Germinal center (tissue), 1 donor: Measurements from ENCODE around the gene MNX1.

Experiments
- DNase-seq: peaks from one replicate; pipeline ENCODE4 v3.0.0; 2012; ENCODE audit warnings: mixed read lengths, low spot score

MNX1 gene

GRCh38 chr7:157002819-157003421, 7.5 kb downstream of the MNX1 start:
- no peak for DNase-seq

DNA sequence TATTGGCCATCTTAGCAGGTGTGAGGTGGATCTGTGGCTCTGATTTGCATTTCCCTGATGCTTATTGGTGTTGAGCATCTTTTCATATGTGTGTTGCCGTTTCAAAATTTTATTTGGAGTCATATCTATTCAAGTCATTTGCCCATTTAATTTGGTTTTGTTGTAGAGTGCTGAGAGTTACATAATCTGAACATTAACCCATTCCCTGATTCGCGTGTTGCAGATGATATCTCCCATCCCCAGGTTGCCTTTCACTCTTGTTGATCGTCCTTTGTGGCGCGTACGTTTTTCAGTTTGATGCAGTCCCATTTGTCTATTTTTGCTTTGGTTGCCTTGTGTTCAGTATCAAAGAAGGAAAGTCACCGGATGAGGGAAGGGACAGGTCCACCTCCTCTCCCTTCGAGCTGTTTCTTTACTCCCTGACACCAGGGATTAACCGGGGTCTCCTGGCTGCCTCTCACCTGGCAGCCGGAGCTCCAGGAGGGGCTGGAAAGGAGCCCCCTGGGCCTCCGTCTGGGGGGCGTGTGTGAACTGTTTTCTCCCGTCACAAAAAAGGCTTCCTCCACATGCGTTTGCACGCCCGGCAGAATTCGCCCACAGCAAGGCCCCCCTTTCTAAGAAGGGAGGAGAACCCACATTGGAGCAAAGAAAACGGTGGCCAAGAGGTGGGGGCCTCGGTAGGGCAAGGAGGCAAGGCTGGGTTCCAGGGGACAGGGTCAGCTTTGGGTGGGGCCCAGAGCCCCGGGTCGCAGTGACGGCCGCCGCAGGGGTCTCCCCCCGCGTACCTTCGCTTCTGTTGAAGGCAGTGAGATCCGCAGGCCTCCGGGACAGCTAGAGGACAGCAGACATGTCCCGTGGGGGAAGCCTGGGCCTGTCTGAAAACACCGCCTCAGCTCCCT, 8.3 kb downstream of the MNX1 start:
- no peak for DNase-seq

- DNase-seq: no peak
Measured at GRCh38 chr7:157000741-157001653, 9.5 kb downstream of the MNX1 start.

- DNase-seq: no peak
Measured at GRCh38 chr7:156999958-157000726, 10.3 kb downstream of the MNX1 start.

DNA sequence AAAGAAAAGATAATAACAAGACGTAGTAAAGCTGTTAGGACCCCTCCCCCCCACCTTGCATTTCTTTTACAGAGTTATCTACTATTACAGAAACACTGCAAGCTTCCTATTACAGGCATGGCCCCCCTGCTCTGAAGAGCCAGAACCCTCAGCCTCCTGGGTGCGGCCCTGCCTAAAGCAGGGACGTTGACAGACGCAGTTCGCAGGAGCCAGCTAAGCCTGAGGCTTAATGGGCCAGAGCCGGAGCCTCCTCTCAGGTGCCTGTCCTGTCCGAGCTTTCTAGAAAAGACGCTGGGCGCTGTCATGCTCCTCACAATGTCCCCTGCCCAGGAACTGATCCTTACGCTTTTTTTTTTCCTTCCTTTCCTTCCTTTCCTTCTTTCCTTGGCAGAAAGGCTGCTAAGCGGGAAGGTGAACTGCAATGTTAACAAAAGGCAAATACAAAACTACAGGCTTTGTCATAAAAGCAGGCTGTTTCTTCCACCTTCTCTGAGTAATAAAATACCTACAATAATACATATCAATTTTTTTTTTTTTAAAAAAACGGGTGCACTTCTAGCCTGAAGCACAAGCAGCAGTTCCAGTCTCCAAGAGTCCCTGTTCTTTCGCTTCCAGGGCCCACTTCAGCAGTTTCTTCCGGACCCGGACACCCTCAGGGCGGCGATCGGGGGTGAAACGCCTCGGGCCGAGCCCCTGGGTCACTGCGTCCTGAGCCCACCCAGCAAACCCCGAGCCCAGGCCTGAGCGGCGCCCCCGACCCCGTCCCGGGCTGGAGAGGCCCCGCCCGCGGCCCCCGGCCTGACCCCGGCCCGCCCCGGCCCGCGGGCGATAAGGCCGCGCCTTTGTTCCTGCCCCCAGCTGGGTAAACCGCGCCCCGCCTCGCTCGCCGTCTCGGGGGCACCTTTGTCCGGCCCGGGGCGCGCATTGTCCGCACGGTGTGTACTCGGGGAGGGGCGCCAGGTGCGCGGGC, 11.2 kb downstream of the MNX1 start:
- peak; percentile 36 for DNase-seq

DNA sequence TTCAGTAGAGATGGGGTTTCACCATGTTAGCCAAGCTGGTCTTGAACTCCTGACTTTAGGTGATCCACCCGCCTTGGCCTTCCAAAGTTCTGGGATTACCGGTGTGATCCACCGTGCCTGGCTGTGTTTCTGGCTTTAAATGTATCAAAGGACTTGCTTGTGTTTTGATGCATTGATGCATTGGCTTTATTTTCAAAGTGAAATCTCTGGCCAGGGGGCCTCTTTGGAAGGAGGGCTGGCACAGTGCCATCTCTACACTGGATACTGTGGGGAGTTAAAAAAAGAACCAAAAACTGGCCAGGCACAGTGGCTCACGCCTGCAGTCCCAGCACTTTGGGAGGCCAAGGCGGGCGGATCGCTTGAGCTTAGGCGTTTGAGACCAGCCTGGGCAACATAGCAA, 16.0 kb downstream of the MNX1 start:
- DNase-seq: no peak

GRCh38 chr7:156993925-156994235, 16.6 kb downstream of the MNX1 start:
- no peak for DNase-seq

DNA sequence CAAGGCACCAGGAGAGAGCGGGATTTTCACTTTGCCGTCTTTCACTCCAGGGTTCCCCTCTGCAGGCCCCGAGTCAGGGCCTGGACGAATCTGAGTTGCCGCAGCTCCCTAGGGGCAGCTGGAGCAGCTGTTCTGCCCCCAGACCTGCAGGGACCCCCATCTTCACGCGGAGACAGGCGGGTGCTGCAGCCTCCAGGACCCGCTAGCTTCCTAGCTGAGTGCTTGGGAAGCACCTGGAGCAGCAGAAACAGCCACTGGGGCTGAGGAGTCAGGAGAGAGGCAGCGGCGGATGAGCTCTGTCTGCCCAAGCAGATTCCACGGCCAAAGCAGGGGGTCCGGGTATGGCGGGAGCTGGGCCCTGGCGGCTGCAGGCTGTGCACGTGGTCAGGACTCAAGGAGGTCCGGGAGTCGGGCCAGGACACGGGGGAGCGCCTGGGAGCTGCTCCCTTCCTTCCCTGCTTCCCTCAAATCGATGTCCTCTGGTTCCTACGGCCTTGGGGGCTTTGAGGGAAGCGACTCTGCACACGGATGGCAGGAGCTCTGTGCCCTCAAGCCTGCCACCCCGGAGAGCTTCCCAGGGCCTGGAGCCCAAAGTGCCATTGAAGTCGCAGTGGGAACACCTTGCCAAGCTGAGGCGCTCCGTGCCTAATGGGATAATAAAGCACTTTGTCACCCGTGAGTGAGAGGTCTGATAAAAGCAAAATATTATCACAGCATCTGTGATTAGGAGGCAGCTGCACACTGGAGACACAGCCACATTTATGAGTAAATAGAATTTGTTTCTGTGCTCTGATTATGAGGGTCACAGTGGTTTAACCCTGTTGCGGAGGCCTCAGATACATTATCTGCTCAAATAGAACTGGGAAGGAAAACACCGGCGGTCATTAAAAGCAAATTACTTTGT, 17.2 kb downstream of the MNX1 start:
- no peak for DNase-seq

DNA sequence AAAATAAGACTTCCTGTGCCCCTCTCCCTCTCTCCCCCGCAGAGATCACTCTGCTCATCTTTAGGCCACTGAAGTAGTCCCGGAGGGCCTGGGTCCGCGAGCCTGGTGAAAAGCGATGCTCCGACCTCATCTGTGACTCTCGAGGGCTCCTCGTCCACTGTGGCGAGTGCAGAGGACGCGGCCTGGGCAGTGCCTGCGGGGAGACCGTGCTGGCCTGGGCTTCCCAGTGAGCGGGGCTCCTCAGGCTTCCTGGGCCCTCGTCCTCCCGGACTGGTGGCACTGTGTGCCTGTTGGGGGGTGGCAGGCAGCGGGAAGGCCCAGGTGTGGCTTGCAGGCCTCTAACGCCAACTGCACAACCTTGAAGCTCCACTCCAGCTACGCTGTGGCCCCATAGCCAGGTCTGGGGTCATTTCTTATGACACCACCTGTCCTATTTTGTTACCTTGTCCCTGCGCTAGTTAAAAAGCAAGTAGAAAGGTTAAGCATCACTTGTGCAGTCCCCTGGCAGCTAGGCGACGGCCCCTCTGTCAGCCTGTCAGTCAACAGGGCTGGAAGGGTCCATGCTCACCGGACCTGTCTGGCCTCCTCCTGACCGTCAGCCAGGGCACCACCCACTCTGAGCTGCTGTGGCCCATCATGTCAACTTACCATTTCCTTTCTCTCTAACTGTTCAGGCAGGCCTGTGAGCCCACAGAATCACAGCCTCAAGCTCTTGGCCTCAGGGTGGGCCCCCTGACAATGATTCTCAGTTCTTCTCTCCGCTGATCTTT, 20.5 kb downstream of the MNX1 start:
- DNase-seq: no peak

GRCh38 chr7:156988343-156989185, 21.9 kb downstream of the MNX1 start:
- no peak for DNase-seq

- no peak for DNase-seq
Measured at GRCh38 chr7:156986378-156986777, 24.1 kb downstream of the MNX1 start.

- no peak for DNase-seq
Measured at GRCh38 chr7:156985101-156985992, 25.1 kb downstream of the MNX1 start.

DNA sequence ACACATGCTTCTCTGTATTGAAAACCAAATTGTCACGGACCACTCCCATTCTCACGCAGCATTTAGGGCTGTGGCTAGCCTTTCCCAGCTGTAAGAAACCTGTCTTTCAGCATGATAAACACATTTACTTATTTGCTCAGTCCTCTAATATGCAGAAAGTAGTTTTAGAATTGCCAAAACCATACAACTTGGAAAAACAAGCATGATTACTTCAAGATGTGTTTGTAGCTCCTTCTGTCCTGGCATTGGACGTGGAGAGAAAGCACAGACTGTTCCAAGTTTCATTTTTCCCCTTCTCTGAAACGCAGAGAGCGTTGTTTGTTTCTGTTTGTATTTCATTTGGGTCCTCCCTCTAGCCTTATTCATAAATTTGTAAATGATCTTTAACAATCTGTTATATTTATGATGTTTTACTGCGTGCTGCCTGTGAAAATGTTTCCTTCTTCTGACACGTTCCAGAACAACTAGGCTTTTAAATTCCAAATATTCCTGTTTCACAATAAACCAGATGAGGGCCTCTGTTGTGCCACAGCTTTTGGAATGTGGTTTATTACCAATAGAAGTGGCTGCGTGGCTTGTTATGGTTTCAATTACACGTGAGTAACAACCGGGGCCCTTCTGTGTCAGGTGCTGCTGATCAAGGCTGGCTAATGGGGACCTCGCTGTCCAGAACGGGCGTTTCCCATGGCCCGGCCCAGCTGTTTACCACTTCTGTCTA, 26.1 kb downstream of the MNX1 start:
- no peak for DNase-seq

GRCh38 chr7:156979711-156980110, 30.8 kb downstream of the MNX1 start:
- DNase-seq: no peak

GRCh38 chr7:156979007-156979606, 31.4 kb downstream of the MNX1 start:
- no peak for DNase-seq

GRCh38 chr7:156975620-156976019, 34.8 kb downstream of the MNX1 start:
- DNase-seq: no peak
